ENCODE data around the gene SULT2B1.
"Not testable (repeated sequence)": the region's sequence is repeated elsewhere in the genome, so short reads cannot be mapped to it uniquely, and the experiment has no call there.

Gene SULT2B1

DNA sequence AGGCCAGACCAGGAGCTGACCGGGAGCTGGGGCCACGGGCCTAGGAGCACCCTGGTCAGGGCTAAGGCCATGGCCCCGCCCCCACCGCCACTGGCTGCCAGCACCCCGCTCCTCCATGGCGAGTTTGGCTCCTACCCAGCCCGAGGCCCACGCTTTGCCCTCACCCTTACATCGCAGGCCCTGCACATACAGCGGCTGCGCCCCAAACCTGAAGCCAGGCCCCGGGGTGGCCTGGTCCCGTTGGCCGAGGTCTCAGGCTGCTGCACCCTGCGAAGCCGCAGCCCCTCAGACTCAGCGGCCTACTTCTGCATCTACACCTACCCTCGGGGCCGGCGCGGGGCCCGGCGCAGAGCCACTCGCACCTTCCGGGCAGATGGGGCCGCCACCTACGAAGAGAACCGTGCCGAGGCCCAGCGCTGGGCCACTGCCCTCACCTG, 73.9 kb downstream of the SULT2B1 start:
- Mint-ChIP-seq H3K4me1 (ENCODE audit: low read depth) (peaks cover 32% of the 10 kb centered on the region), H3K27me3 (no peaks in the 10 kb centered on the region), H3K27ac (no peak overlapping the region), H3K36me3 (peaks cover 5% of the 10 kb centered on the region), H3K9me3 (ENCODE audit: low read depth) (no peaks in the 10 kb centered on the region), H3K4me3 (no peak overlapping the region)

- peaks cover 3% of the 10 kb centered on the region for H3K36me3 Mint-ChIP-seq
- peaks cover 33% of the 10 kb centered on the region for H3K4me1 Mint-ChIP-seq (ENCODE audit: low read depth)
- no peak overlapping the region for H3K4me3 Mint-ChIP-seq
- H3K9me3 Mint-ChIP-seq (ENCODE audit: low read depth) = no peaks in the 10 kb centered on the region
- H3K27ac Mint-ChIP-seq = no peak overlapping the region
- H3K27me3 Mint-ChIP-seq = no peaks in the 10 kb centered on the region
Observed at GRCh38 chr19:48627201-48627864, 75.4 kb downstream of the SULT2B1 start.

DNA sequence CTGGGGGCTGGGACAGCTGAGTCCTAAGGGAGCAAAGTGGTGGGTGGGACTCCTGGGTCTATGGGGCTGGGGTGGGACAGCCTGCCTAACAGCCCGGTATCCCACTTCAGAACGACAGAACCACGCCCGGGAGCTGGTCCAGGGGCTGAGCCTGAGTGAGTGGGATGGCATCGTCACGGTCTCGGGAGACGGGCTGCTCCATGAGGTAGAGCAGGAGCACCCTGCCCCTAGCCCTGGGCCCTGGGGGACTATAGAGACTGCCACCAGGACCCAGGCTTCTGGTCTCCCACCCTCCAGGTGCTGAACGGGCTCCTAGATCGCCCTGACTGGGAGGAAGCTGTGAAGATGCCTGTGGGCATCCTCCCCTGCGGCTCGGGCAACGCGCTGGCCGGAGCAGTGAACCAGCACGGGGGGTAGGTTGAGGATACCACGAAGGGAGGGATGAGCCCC, 75.9 kb downstream of the SULT2B1 start:
- H3K9me3 Mint-ChIP-seq (ENCODE audit: low read depth) = no peaks in the 10 kb centered on the region
- H3K27me3 Mint-ChIP-seq = no peaks in the 10 kb centered on the region
- H3K4me3 Mint-ChIP-seq = no peak overlapping the region
- no peak overlapping the region for H3K27ac Mint-ChIP-seq
- H3K36me3 Mint-ChIP-seq = peaks cover 3% of the 10 kb centered on the region
- peaks cover 37% of the 10 kb centered on the region for H3K4me1 Mint-ChIP-seq (ENCODE audit: low read depth)

GRCh38 chr19:48628486-48629296, 76.7 kb downstream of the SULT2B1 start:
- Mint-ChIP-seq H3K27me3 (no peaks in the 10 kb centered on the region), H3K27ac (no peak overlapping the region), H3K9me3 (ENCODE audit: low read depth) (no peaks in the 10 kb centered on the region), H3K4me3 (no peak overlapping the region), H3K36me3 (peaks cover 2% of the 10 kb centered on the region), H3K4me1 (ENCODE audit: low read depth) (peaks cover 39% of the 10 kb centered on the region)

GRCh38 chr19:48629297-48629598, 77.3 kb downstream of the SULT2B1 start:
- no peak overlapping the region for H3K27ac Mint-ChIP-seq
- no peaks in the 10 kb centered on the region for H3K9me3 Mint-ChIP-seq (ENCODE audit: low read depth)
- H3K36me3 Mint-ChIP-seq = no peaks in the 10 kb centered on the region
- no peaks in the 10 kb centered on the region for H3K27me3 Mint-ChIP-seq
- H3K4me1 Mint-ChIP-seq (ENCODE audit: low read depth) = peaks cover 40% of the 10 kb centered on the region
- H3K4me3 Mint-ChIP-seq = no peak overlapping the region

DNA sequence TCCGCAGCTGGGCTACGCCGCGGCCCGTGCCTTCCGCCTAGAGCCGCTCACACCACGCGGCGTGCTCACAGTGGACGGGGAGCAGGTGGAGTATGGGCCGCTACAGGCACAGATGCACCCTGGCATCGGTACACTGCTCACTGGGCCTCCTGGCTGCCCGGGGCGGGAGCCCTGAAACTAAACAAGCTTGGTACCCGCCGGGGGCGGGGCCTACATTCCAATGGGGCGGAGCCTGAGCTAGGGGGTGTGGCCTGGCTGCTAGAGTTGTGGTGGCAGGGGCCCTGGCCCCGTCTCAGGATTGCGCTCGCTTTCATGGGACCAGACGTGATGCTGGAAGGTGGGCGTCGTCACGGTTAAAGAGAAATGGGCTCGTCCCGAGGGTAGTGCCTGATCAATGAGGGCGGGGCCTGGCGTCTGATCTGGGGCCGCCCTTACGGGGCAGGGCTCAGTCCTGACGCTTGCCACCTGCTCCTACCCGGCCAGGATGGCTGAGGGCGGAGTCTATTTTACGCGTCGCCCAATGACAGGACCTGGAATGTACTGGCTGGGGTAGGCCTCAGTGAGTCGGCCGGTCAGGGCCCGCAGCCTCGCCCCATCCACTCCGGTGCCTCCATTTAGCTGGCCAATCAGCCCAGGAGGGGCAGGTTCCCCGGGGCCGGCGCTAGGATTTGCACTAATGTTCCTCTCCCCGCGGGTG, 77.8 kb downstream of the SULT2B1 start:
- Mint-ChIP-seq H3K4me1 (ENCODE audit: low read depth) (peaks cover 42% of the 10 kb centered on the region), H3K27me3 (no peaks in the 10 kb centered on the region), H3K9me3 (ENCODE audit: low read depth) (no peaks in the 10 kb centered on the region), H3K36me3 (no peaks in the 10 kb centered on the region), H3K27ac (no peak overlapping the region), H3K4me3 (no peak overlapping the region)

DNA sequence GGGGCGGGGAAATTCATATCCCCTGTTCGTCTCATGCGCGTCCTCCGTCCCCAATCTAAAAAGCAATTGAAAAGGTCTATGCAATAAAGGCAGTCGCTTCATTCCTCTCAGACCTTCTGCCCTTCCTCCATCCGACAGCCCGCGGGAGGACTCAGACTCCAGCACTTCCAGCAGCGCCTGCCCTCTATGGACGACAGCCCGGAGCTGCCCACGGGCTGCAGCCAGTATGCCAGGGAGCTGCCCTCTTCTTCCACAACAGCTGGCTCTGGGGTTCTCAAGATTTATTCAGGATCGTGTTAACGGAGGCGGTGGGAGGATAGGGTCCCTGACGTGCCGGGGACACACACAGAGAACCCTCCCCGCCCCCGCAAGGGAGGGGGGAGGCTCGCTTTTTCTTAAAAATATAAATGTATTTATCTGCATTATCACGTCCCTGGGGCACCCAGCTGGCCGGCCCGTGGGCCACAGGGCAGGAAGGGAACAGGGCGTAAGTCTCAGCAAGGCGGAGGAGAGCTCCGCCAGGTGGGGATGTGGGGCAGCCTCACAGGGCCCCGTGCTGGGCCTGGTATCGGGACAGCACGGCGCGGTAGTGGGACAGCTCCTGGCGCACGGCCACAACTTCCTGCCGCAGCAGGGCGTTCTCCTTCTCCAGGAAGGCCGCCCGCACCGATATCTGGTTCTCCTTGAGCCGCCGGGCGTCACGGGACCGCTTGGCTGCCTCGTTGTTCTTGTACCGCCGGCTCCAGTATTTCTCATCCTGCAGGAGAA, 78.5 kb downstream of the SULT2B1 start:
- H3K9me3 Mint-ChIP-seq (ENCODE audit: low read depth) = no peaks in the 10 kb centered on the region
- peaks cover 42% of the 10 kb centered on the region for H3K4me1 Mint-ChIP-seq (ENCODE audit: low read depth)
- no peaks in the 10 kb centered on the region for H3K36me3 Mint-ChIP-seq
- no peak overlapping the region for H3K4me3 Mint-ChIP-seq
- no peaks in the 10 kb centered on the region for H3K27me3 Mint-ChIP-seq
- H3K27ac Mint-ChIP-seq = no peak overlapping the region

GRCh38 chr19:48631225-48631624, 79.3 kb downstream of the SULT2B1 start:
- H3K4me1 Mint-ChIP-seq (ENCODE audit: low read depth) = peaks cover 45% of the 10 kb centered on the region

DNA sequence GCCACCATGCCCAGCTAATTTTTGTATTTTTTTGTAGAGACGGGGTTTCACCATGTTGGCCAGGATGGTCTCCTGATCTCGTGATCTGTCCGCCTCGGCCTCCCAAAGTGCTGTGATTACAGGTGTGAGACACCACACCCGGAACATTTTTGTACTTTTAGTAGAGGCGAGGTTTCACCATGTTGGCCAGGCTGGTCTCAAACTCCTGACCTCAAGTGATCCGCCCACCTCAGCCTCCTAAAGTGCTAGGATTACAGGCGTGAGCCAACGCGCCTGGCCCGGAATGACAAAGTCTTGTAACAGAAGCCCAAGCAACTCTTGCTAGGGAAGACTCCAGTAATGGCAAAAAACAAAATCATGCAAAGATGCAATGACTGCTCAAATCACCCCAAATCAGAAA, 80.3 kb downstream of the SULT2B1 start:
- H3K9me3 Mint-ChIP-seq (ENCODE audit: low read depth); H3K36me3 Mint-ChIP-seq; H3K27me3 Mint-ChIP-seq: not testable (repeated sequence)
- H3K4me1 Mint-ChIP-seq (ENCODE audit: low read depth) = peaks cover 39% of the 10 kb centered on the region
- peak overlapping the region; percentile 35 for H3K4me3 Mint-ChIP-seq
- peak overlapping the region; percentile 78 for H3K27ac Mint-ChIP-seq

More at GRCh38 chr19:48631225-48631624, 79.3 kb downstream of the SULT2B1 start:
- Mint-ChIP-seq H3K27ac (no peak overlapping the region), H3K36me3 (no peaks in the 10 kb centered on the region), H3K9me3 (ENCODE audit: low read depth) (no peaks in the 10 kb centered on the region), H3K27me3 (no peaks in the 10 kb centered on the region), H3K4me3 (no peak overlapping the region)

GRCh38 chr19:48632692-48633147, 80.7 kb downstream of the SULT2B1 start:
- H3K9me3 Mint-ChIP-seq (ENCODE audit: low read depth) = no peaks in the 10 kb centered on the region

GRCh38 chr19:48633148-48634035, 81.4 kb downstream of the SULT2B1 start:
- Mint-ChIP-seq H3K4me3 (peak overlapping the region; percentile 79), H3K27me3 (no peaks in the 10 kb centered on the region), H3K36me3 (no peaks in the 10 kb centered on the region), H3K9me3 (ENCODE audit: low read depth) (no peaks in the 10 kb centered on the region), H3K27ac (peak overlapping the region; percentile 87), H3K4me1 (ENCODE audit: low read depth) (peaks cover 45% of the 10 kb centered on the region)

More at GRCh38 chr19:48632692-48633147, 80.7 kb downstream of the SULT2B1 start:
- Mint-ChIP-seq H3K27me3 (no peaks in the 10 kb centered on the region), H3K27ac (peak overlapping the region; percentile 78), H3K36me3 (no peaks in the 10 kb centered on the region), H3K4me1 (ENCODE audit: low read depth) (peaks cover 41% of the 10 kb centered on the region), H3K4me3 (peak overlapping the region; percentile 35)

GRCh38 chr19:48634036-48634342, 82.0 kb downstream of the SULT2B1 start:
- Mint-ChIP-seq H3K27ac (peak overlapping the region; percentile 87), H3K9me3 (ENCODE audit: low read depth) (no peaks in the 10 kb centered on the region), H3K36me3 (no peaks in the 10 kb centered on the region), H3K27me3 (no peaks in the 10 kb centered on the region), H3K4me3 (peak overlapping the region; percentile 79), H3K4me1 (ENCODE audit: low read depth) (peaks cover 51% of the 10 kb centered on the region)

GRCh38 chr19:48634424-48635262, 82.7 kb downstream of the SULT2B1 start:
- no peaks in the 10 kb centered on the region for H3K9me3 Mint-ChIP-seq (ENCODE audit: low read depth)
- peaks cover 55% of the 10 kb centered on the region for H3K4me1 Mint-ChIP-seq (ENCODE audit: low read depth)
- H3K27me3 Mint-ChIP-seq = no peaks in the 10 kb centered on the region
- H3K36me3 Mint-ChIP-seq = no peaks in the 10 kb centered on the region
- peak overlapping the region; percentile 79 for H3K4me3 Mint-ChIP-seq
- H3K27ac Mint-ChIP-seq = peak overlapping the region; percentile 87
